OCI-LY1 (cell line): ENCODE measurements around the gene FAT4.

Experiments used
- H2AFZ ChIP-seq: fragments of 200-600 bp; sonication (generic), shearing (Covaris generic); 2 replicates; pipeline ENCODE4 v1.6.0; 2014; ENCODE audit warnings: antibody characterized with exemption, mild to moderate bottlenecking, low read length
- H3F3A ChIP-seq: fragments of 200-600 bp; sonication (generic), shearing (Covaris generic); 2 replicates; pipeline ENCODE4 v1.6.0; 2014; ENCODE audit warnings: mild to moderate bottlenecking, antibody characterized with exemption, low read length, moderate library complexity; ENCODE audit not compliant: insufficient read depth
- H3K27ac ChIP-seq: fragments of 200-600 bp; sonication (generic); 2 replicates; pipeline ENCODE4 v1.5.1; 2014; ENCODE audit warnings: low read length, mixed run types, mild to moderate bottlenecking, low read depth; ENCODE audit not compliant: poor library complexity, severe bottlenecking
- H3K27me3 ChIP-seq: fragments of 200-600 bp; sonication (generic); 2 replicates; pipeline ENCODE4 v1.6.0; 2014; ENCODE audit warnings: antibody characterized with exemption, mild to moderate bottlenecking, low read length, moderate library complexity; ENCODE audit not compliant: insufficient read depth
- H3K36me3 ChIP-seq: fragments of 200-600 bp; sonication (generic); 2 replicates; pipeline ENCODE4 v1.6.1; 2014; ENCODE audit warnings: mild to moderate bottlenecking, antibody characterized with exemption, low read length, moderate library complexity, mixed read lengths; ENCODE audit not compliant: insufficient read depth
- H3K4me1 ChIP-seq: fragments of 200-600 bp; sonication (generic); 2 replicates; pipeline ENCODE4 v1.5.1; 2014; ENCODE audit warnings: mild to moderate bottlenecking, low read length, moderate library complexity; ENCODE audit not compliant: insufficient read depth, severe bottlenecking
- H3K4me2 ChIP-seq: fragments of 200-600 bp; sonication (generic), shearing (Covaris generic); 2 replicates; pipeline ENCODE4 v1.6.1; 2014; ENCODE audit warnings: low read length
- H3K4me3 ChIP-seq: fragments of 200-600 bp; sonication (generic); 2 replicates; pipeline ENCODE4 v1.5.1; 2014; ENCODE audit warnings: low read length, low read depth, mild to moderate bottlenecking, mixed read lengths; ENCODE audit not compliant: poor library complexity, severe bottlenecking
- H3K79me2 ChIP-seq: fragments of 200-600 bp; shearing (Covaris generic); 2 replicates; pipeline ENCODE4 v1.6.1; 2016; ENCODE audit warnings: mixed run types, low read length, mixed read lengths; ENCODE audit not compliant: insufficient read depth
- H3K9ac ChIP-seq: fragments of 200-600 bp; sonication (generic), shearing (Covaris generic); 2 replicates; pipeline ENCODE4 v1.6.1; 2014; ENCODE audit warnings: mild to moderate bottlenecking, low read length, mixed read lengths
- H3K9me2 ChIP-seq: fragments of 200-600 bp; sonication (generic), shearing (Covaris generic); 2 replicates; pipeline ENCODE4 v1.6.1; 2014; ENCODE audit warnings: low read depth, mild to moderate bottlenecking, low read length, mixed read lengths
- H3K9me3 ChIP-seq: fragments of 200-600 bp; shearing (Covaris generic); 2 replicates; pipeline ENCODE4 v1.6.1; 2014; ENCODE audit warnings: low read length, mixed read lengths
- H4K20me1 ChIP-seq: fragments of 200-600 bp; sonication (generic), shearing (Covaris generic); 2 replicates; pipeline ENCODE4 v1.6.0; 2016; ENCODE audit warnings: mild to moderate bottlenecking, low read length; ENCODE audit not compliant: insufficient read depth
- CTCF ChIP-seq: fragments of 200-600 bp; sonication (generic), shearing (Covaris generic); IDR thresholded peaks from 2 replicates; pipeline ENCODE4 v1.5.1; 2017; ENCODE audit warnings: mild to moderate bottlenecking, antibody characterized with exemption, low read length, moderate library complexity, mixed read lengths
- EZH2 ChIP-seq: fragments of 200-600 bp; sonication (generic), shearing (Covaris generic); IDR thresholded peaks from 2 replicates; pipeline ENCODE4 v1.8.0; 2017; ENCODE audit warnings: borderline replicate concordance, mixed run types, mild to moderate bottlenecking, antibody characterized with exemption, low read length, moderate library complexity, mixed read lengths

Gene FAT4

GRCh38 chr4:125350470-125351135, 35.8 kb downstream of the FAT4 start:
- TF ChIP-seq EZH2 (no peak), CTCF (no peak)
- H3K27me3 ChIP-seq, result no peaks in the 10 kb centered on the region
- H3K4me1 ChIP-seq, result no peaks in the 10 kb centered on the region
- no peaks in the 10 kb centered on the region for H3K79me2 ChIP-seq
- H3K9me2 ChIP-seq, result no peaks in the 10 kb centered on the region
- H3K4me3 ChIP-seq, result no peak overlapping the region
- no peaks in the 10 kb centered on the region for H3K36me3 ChIP-seq
- H3K4me2 ChIP-seq, result no peak overlapping the region
- H3K27ac ChIP-seq, result no peak overlapping the region
- no peaks in the 10 kb centered on the region for H3F3A ChIP-seq
- no peaks in the 10 kb centered on the region for H4K20me1 ChIP-seq
- no peak overlapping the region for H2AFZ ChIP-seq
- no peak overlapping the region for H3K9ac ChIP-seq
- H3K9me3 ChIP-seq, result no peaks in the 10 kb centered on the region

GRCh38 chr4:125352521-125352920, 37.8 kb downstream of the FAT4 start:
- no peak overlapping the region for H3K27ac ChIP-seq
- no peak overlapping the region for H3K4me2 ChIP-seq
- H4K20me1 ChIP-seq, result no peaks in the 10 kb centered on the region
- no peaks in the 10 kb centered on the region for H3F3A ChIP-seq
- H3K4me3 ChIP-seq, result no peak overlapping the region
- no peaks in the 10 kb centered on the region for H3K27me3 ChIP-seq
- TF ChIP-seq CTCF (no peak), EZH2 (no peak)
- H3K4me1 ChIP-seq, result no peaks in the 10 kb centered on the region
- H3K9ac ChIP-seq, result no peak overlapping the region
- no peak overlapping the region for H2AFZ ChIP-seq
- H3K79me2 ChIP-seq, result no peaks in the 10 kb centered on the region
- no peaks in the 10 kb centered on the region for H3K36me3 ChIP-seq
- H3K9me3 ChIP-seq, result no peaks in the 10 kb centered on the region
- H3K9me2 ChIP-seq, result no peaks in the 10 kb centered on the region

GRCh38 chr4:125353131-125353530, 38.4 kb downstream of the FAT4 start:
- Histone ChIP-seq H3K4me3 (no peak overlapping the region), H3K27ac (no peak overlapping the region), H3K9me2 (no peaks in the 10 kb centered on the region), H3K9ac (no peak overlapping the region), H3K36me3 (no peaks in the 10 kb centered on the region), H4K20me1 (no peaks in the 10 kb centered on the region), H3K4me2 (no peak overlapping the region), H3F3A (no peaks in the 10 kb centered on the region), H3K27me3 (no peaks in the 10 kb centered on the region), H3K79me2 (no peaks in the 10 kb centered on the region), H2AFZ (no peak overlapping the region), H3K9me3 (no peaks in the 10 kb centered on the region), H3K4me1 (no peaks in the 10 kb centered on the region)
- TF ChIP-seq EZH2 (no peak), CTCF (no peak)
